Measurements from ENCODE around the gene ZNF445.
"Not testable (repeated sequence)": the region's sequence is repeated elsewhere in the genome, so short reads cannot be mapped to it uniquely, and the experiment has no call there.

The ZNF445 gene

DNA sequence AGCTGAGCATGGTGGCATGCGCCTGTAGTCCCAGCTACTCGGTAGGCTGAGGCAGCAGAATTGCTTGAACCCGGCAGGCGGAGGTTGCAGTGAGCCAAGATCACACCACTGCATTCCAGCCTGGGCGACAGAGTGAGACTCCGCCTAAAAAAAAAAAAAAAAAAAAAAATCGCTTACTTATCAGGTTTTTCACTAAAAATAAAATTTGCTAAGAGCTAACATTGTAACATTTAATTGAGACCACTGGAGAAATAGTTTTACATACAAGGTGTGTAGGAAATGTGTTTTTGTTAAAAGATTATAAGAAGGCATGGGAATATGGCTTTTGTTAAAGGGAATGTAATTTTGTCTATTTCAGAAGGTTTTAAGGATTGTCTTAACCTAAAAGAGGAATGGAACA, 12.6 kb downstream of the ZNF445 start:
- H3K27ac ChIP-seq (ENCODE audit: insufficient read depth, low read length, poor library complexity, severe bottlenecking); H3K4me1 ChIP-seq (ENCODE audit: control insufficient read depth, insufficient read depth, low read length, poor library complexity, severe bottlenecking); H3K4me3 ChIP-seq (ENCODE audit: insufficient read depth, low read depth, low read length, poor library complexity, severe bottlenecking); DNase-seq; H3K27me3 ChIP-seq (replicated peaks; ENCODE audit: control insufficient read depth, insufficient read depth, low read length, poor library complexity, severe bottlenecking); H3K9me3 ChIP-seq (ENCODE audit: control insufficient read depth, low read length); H3K36me3 ChIP-seq (ENCODE audit: control insufficient read depth, insufficient read depth, low read length): not testable (repeated sequence)

DNA sequence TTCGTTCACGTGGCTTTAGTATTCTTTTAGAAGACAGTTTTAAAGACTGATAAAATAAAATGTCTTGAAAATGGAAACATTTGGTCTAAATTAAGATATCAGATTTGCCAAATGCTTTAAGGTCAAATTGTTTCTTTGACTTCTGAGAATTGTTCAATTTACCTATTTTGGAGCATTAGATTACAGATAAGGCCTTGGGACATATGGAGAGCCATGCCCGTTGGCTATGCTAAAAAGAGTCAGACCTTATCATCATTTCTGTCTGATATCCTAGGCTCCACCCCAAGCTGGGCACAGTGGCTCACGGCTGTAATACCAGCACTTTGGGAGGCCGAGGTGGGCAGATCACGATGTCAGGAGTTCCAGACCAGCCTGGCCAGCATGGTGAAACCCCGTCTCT, 13.0 kb downstream of the ZNF445 start:
- Histone ChIP-seq H3K36me3 (ENCODE audit: control insufficient read depth, insufficient read depth, low read length) (peaks cover 9% of the 10 kb centered on the region), H3K4me3 (ENCODE audit: insufficient read depth, low read depth, low read length, poor library complexity, severe bottlenecking) (no peak overlapping the region), H3K9me3 (ENCODE audit: control insufficient read depth, low read length) (peaks cover 8% of the 10 kb centered on the region), H3K27me3 (replicated peaks; ENCODE audit: control insufficient read depth, insufficient read depth, low read length, poor library complexity, severe bottlenecking) (no peaks in the 10 kb centered on the region), H3K27ac (ENCODE audit: insufficient read depth, low read length, poor library complexity, severe bottlenecking) (no peak overlapping the region), H3K4me1 (ENCODE audit: control insufficient read depth, insufficient read depth, low read length, poor library complexity, severe bottlenecking) (no peaks in the 10 kb centered on the region)
- no peak for DNase-seq

DNA sequence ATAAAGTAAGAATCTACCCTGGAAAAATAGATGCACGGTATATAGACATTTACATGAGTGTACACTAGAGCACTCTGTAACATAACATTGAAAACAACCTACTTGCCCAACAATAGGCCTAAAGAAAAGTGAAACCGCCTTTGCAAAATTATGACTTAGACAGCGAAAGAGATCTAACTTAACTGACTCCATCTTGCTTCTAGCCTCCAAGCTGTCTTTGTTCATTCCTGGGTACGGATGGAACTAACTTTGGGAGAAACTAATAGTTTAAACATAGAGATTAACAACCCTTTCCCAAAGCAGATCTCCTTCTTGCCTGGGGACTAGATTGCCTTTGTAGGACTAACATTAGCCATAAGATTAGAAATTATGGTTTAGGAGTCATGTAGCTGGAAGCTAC, 17.4 kb downstream of the ZNF445 start:
- H3K4me3 ChIP-seq (ENCODE audit: insufficient read depth, low read depth, low read length, poor library complexity, severe bottlenecking); H3K9me3 ChIP-seq (ENCODE audit: control insufficient read depth, low read length); H3K27ac ChIP-seq (ENCODE audit: insufficient read depth, low read length, poor library complexity, severe bottlenecking); H3K4me1 ChIP-seq (ENCODE audit: control insufficient read depth, insufficient read depth, low read length, poor library complexity, severe bottlenecking); H3K27me3 ChIP-seq (replicated peaks; ENCODE audit: control insufficient read depth, insufficient read depth, low read length, poor library complexity, severe bottlenecking); DNase-seq: not testable (repeated sequence)
- H3K36me3 ChIP-seq (ENCODE audit: control insufficient read depth, insufficient read depth, low read length), result peaks cover 32% of the 10 kb centered on the region

DNA sequence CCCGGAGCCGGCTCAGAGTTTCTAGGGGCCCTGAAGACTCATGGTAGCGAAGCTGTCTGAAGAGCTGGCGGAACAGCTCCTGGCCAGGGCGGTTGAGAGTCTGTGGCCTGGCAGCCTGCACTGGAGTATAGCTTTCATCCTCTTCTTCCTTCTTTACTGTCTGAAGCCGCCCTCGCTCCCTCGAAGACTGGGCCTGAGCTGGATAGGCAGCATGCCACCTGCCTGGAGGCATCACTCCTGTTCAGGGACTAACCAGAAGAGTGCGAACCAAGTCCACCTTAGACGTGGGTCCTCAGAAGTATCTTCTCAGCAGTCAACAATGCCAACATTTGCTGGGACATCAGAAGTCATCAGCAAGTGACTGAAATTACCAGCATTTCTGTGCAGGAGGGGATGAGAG, 22.2 kb downstream of the ZNF445 start:
- Histone ChIP-seq H3K27me3 (replicated peaks; ENCODE audit: control insufficient read depth, insufficient read depth, low read length, poor library complexity, severe bottlenecking) (no peaks in the 10 kb centered on the region), H3K9me3 (ENCODE audit: control insufficient read depth, low read length) (no peaks in the 10 kb centered on the region), H3K36me3 (ENCODE audit: control insufficient read depth, insufficient read depth, low read length) (peaks cover 57% of the 10 kb centered on the region), H3K4me1 (ENCODE audit: control insufficient read depth, insufficient read depth, low read length, poor library complexity, severe bottlenecking) (no peaks in the 10 kb centered on the region), H3K27ac (ENCODE audit: insufficient read depth, low read length, poor library complexity, severe bottlenecking) (no peak overlapping the region), H3K4me3 (ENCODE audit: insufficient read depth, low read depth, low read length, poor library complexity, severe bottlenecking) (no peak overlapping the region)
- DNase-seq, result no peak

DNA sequence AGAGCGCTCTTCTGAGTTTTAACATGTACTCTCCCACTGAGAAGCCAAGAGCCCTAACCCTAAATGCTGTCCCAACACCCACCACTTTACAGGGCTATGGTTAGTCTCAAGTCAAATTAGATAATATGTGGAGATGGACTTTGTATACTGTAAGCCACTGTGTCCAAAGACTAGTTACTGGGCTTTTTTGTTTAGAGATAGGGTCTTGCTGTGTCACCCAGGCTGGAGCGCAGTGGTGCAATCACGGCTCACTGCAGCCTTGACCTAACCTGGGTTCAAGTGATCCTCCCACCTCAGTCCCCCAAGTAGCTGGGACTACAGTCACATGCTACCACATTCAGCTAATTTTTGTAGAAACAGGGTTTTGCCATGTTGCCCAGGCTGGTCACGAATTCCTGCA, 23.2 kb downstream of the ZNF445 start:
- H3K4me1 ChIP-seq (ENCODE audit: control insufficient read depth, insufficient read depth, low read length, poor library complexity, severe bottlenecking), result no peaks in the 10 kb centered on the region
- H3K9me3 ChIP-seq (ENCODE audit: control insufficient read depth, low read length), result no peaks in the 10 kb centered on the region
- H3K27me3 ChIP-seq (replicated peaks; ENCODE audit: control insufficient read depth, insufficient read depth, low read length, poor library complexity, severe bottlenecking), result no peaks in the 10 kb centered on the region
- no peak overlapping the region for H3K4me3 ChIP-seq (ENCODE audit: insufficient read depth, low read depth, low read length, poor library complexity, severe bottlenecking)
- H3K27ac ChIP-seq (ENCODE audit: insufficient read depth, low read length, poor library complexity, severe bottlenecking), result no peak overlapping the region
- no peak for DNase-seq
- peaks cover 67% of the 10 kb centered on the region for H3K36me3 ChIP-seq (ENCODE audit: control insufficient read depth, insufficient read depth, low read length)

DNA sequence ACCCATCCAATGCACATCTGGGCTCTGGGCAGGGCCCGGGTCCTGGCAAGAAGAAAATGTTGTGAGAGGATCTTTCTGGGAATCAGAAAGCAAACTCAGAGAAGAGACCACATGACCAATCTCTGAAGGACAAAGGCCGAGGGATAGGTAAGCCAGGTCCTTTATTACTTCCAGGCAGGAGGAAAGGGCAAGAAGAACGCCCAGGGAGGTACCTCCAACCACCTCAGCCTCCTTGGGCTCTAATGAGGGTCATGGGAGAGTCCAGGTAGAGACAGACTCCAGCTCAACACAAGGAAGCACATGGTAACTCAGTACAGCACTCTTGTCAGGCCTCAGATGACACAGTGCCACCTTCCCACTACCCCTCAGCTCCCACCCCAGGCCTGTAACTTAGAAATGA, 26.0 kb downstream of the ZNF445 start:
- no peaks in the 10 kb centered on the region for H3K27me3 ChIP-seq (replicated peaks; ENCODE audit: control insufficient read depth, insufficient read depth, low read length, poor library complexity, severe bottlenecking)
- no peaks in the 10 kb centered on the region for H3K9me3 ChIP-seq (ENCODE audit: control insufficient read depth, low read length)
- DNase-seq, result no peak
- no peaks in the 10 kb centered on the region for H3K4me1 ChIP-seq (ENCODE audit: control insufficient read depth, insufficient read depth, low read length, poor library complexity, severe bottlenecking)
- H3K36me3 ChIP-seq (ENCODE audit: control insufficient read depth, insufficient read depth, low read length), result peaks cover 80% of the 10 kb centered on the region
- H3K4me3 ChIP-seq (ENCODE audit: insufficient read depth, low read depth, low read length, poor library complexity, severe bottlenecking), result no peak overlapping the region
- H3K27ac ChIP-seq (ENCODE audit: insufficient read depth, low read length, poor library complexity, severe bottlenecking), result no peak overlapping the region

DNA sequence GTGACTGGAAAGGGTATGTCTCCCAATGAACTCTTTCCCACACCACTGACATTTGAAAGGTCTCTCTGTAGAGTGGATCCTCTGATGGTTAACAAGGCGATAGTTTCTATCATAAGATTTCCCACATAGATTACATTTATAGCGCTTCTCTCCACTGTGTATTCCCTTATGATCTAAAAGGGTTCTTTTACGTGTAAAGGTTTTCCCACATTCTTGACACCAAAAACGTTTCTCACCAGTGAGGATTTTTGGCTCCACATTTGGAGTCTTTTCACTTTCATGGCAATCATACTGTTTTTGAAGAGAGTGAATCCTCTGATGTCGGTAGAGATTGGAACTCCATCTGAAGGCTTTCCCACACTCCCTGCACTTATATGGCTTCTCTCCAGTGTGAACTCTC, 30.5 kb downstream of the ZNF445 start:
- DNase-seq, result no peak
- Histone ChIP-seq H3K27me3 (replicated peaks; ENCODE audit: control insufficient read depth, insufficient read depth, low read length, poor library complexity, severe bottlenecking) (no peaks in the 10 kb centered on the region), H3K27ac (ENCODE audit: insufficient read depth, low read length, poor library complexity, severe bottlenecking) (no peak overlapping the region), H3K9me3 (ENCODE audit: control insufficient read depth, low read length) (no peaks in the 10 kb centered on the region), H3K36me3 (ENCODE audit: control insufficient read depth, insufficient read depth, low read length) (peaks cover 55% of the 10 kb centered on the region), H3K4me1 (ENCODE audit: control insufficient read depth, insufficient read depth, low read length, poor library complexity, severe bottlenecking) (no peaks in the 10 kb centered on the region), H3K4me3 (ENCODE audit: insufficient read depth, low read depth, low read length, poor library complexity, severe bottlenecking) (no peak overlapping the region)

DNA sequence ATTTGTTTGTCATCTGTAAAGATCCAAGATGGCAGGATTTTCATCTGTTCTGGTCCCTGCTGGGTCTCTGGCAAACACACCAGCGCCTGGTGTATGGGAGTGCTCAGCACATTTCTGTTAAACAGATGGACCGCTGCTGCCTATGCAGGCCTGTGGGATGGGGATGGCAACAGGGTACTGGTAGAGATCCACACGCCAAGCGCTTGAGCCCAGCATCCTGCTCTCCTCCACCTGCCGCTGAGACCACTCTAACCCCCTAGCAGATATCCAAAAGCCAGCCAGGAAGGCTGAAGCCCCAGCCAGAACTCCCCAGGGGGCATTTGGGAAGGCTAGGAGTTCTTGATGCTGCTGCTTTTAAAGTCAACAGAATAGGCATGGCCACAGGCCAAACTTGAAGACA, 31.7 kb downstream of the ZNF445 start:
- no peak overlapping the region for H3K4me3 ChIP-seq (ENCODE audit: insufficient read depth, low read depth, low read length, poor library complexity, severe bottlenecking)
- H3K4me1 ChIP-seq (ENCODE audit: control insufficient read depth, insufficient read depth, low read length, poor library complexity, severe bottlenecking), result no peaks in the 10 kb centered on the region
- peaks cover 44% of the 10 kb centered on the region for H3K36me3 ChIP-seq (ENCODE audit: control insufficient read depth, insufficient read depth, low read length)
- no peaks in the 10 kb centered on the region for H3K27me3 ChIP-seq (replicated peaks; ENCODE audit: control insufficient read depth, insufficient read depth, low read length, poor library complexity, severe bottlenecking)
- H3K9me3 ChIP-seq (ENCODE audit: control insufficient read depth, low read length), result no peaks in the 10 kb centered on the region
- no peak overlapping the region for H3K27ac ChIP-seq (ENCODE audit: insufficient read depth, low read length, poor library complexity, severe bottlenecking)
- DNase-seq, result no peak

DNA sequence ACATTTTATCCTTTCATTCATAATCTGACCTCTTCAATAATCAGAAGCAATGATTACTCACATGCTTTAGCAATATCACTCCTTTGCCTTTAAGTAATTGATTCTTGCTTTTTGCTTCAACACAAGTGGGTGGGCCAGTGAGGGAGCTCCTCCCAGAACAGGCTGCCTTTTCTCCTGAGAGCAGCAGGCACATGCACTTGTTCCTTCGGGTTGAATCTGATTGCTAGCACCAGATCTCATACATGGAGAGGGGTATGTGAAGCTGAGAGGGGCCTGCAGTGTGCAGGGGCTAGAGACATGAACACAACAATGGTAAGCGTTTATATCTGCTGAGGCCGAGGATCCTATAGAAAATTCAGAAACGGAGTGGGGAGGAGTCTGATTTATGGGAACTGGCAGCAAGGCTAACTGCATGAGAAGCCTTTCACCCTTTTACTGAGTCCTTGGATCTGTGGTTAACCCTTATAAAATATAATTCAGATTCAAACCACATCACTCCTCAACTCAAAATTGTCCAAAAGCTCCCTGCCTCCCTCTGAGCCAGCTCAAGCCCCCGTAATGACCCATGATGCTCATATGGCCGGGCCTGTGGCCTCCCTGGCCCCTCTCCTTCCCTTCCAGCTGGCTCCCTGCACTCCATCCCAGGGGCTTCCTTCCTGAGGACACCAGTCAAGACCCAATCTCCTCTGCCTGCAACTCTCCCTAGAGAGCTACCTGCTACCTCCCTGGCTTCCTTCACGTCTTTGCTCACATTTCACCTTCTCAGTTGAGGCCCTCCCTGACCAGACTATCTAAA, 32.4 kb downstream of the ZNF445 start:
- Histone ChIP-seq H3K36me3 (ENCODE audit: control insufficient read depth, insufficient read depth, low read length) (peaks cover 38% of the 10 kb centered on the region), H3K9me3 (ENCODE audit: control insufficient read depth, low read length) (no peaks in the 10 kb centered on the region), H3K4me3 (ENCODE audit: insufficient read depth, low read depth, low read length, poor library complexity, severe bottlenecking) (no peak overlapping the region), H3K27me3 (replicated peaks; ENCODE audit: control insufficient read depth, insufficient read depth, low read length, poor library complexity, severe bottlenecking) (no peaks in the 10 kb centered on the region), H3K27ac (ENCODE audit: insufficient read depth, low read length, poor library complexity, severe bottlenecking) (no peak overlapping the region), H3K4me1 (ENCODE audit: control insufficient read depth, insufficient read depth, low read length, poor library complexity, severe bottlenecking) (peaks cover 6% of the 10 kb centered on the region)
- DNase-seq, result no peak

DNA sequence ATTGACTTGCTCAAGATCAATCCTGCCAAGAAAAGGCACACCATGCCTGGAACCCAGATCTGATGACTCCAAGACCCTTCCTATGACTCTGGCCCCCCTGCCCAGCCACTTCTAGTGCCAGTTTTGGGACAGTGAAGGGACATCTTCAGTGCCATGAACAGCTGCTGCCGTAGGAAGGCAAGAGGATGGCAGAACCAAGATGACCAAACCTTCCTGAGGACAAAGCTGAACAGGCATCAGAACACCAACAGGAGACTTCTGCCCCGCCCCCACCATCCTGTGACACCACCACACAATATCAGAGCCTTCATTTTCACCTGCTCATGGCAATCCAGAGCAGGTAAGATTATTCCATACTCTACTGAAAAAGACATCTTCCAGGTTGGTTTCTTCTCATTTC, 33.0 kb downstream of the ZNF445 start:
- Histone ChIP-seq H3K27me3 (replicated peaks; ENCODE audit: control insufficient read depth, insufficient read depth, low read length, poor library complexity, severe bottlenecking) (no peaks in the 10 kb centered on the region), H3K9me3 (ENCODE audit: control insufficient read depth, low read length) (no peaks in the 10 kb centered on the region), H3K4me3 (ENCODE audit: insufficient read depth, low read depth, low read length, poor library complexity, severe bottlenecking) (no peak overlapping the region), H3K27ac (ENCODE audit: insufficient read depth, low read length, poor library complexity, severe bottlenecking) (no peak overlapping the region), H3K4me1 (ENCODE audit: control insufficient read depth, insufficient read depth, low read length, poor library complexity, severe bottlenecking) (peaks cover 7% of the 10 kb centered on the region), H3K36me3 (ENCODE audit: control insufficient read depth, insufficient read depth, low read length) (peaks cover 31% of the 10 kb centered on the region)
- DNase-seq, result no peak
